GM12865 (cell line): ENCODE data around the gene SLC22A2.

ENCODE experiments used
- DNase-seq: peaks from one replicate; pipeline ENCODE4 v3.0.0; 2010; ENCODE audit warnings: low read depth
- H3K4me3 ChIP-seq: 2 replicates; pipeline ENCODE4 v1.5.1; 2011; ENCODE audit warnings: mild to moderate bottlenecking, low read depth, low read length, control low read depth
- CTCF ChIP-seq: IDR thresholded peaks from 2 replicates; pipeline ENCODE4 v1.5.1; 2011; ENCODE audit warnings: low read length, control low read depth, low read depth, inconsistent platforms; ENCODE audit not compliant: insufficient read depth; ENCODE audit errors: missing control alignments

The SLC22A2 gene

GRCh38 chr6:160252073-160252813, 6.4 kb downstream of the SLC22A2 start:
- no peak overlapping the region for H3K4me3 ChIP-seq
- no peak for DNase-seq
- TF ChIP-seq CTCF = no peak

- no peak for TF ChIP-seq CTCF
- H3K4me3 ChIP-seq = no peak overlapping the region
- DNase-seq = no peak
Observed at GRCh38 chr6:160249671-160250070, 8.9 kb downstream of the SLC22A2 start.

- no peak overlapping the region for H3K4me3 ChIP-seq
- TF ChIP-seq CTCF = no peak
- DNase-seq = no peak
Observed at GRCh38 chr6:160248538-160248937, 10.1 kb downstream of the SLC22A2 start.

GRCh38 chr6:160247457-160247883, 11.2 kb downstream of the SLC22A2 start:
- no peak for DNase-seq
- no peak for TF ChIP-seq CTCF
- H3K4me3 ChIP-seq = no peak overlapping the region

- no peak for TF ChIP-seq CTCF
- DNase-seq = no peak
- no peak overlapping the region for H3K4me3 ChIP-seq
Observed at GRCh38 chr6:160240691-160241084, 17.9 kb downstream of the SLC22A2 start.

- no peak for TF ChIP-seq CTCF
- DNase-seq = no peak
- no peak overlapping the region for H3K4me3 ChIP-seq
Observed at GRCh38 chr6:160239929-160240690, 18.5 kb downstream of the SLC22A2 start.
